Stimulated activated CD8-positive, alpha-beta memory T cell treated with anti-CD3 and anti-CD28 coated beads, Interleukin-12 subunit alpha, Interleukin-12 subunit beta, amount 100 ng/mL, for 24 hours (primary cell): Measurements from ENCODE around the gene SPDYE4.
"Not testable (repeated sequence)": the region's sequence is repeated elsewhere in the genome, so short reads cannot be mapped to it uniquely, and the experiment has no call there.

ENCODE experiments used
- DNase-seq: peaks from one replicate; pipeline ENCODE4 v3.0.0-alpha.2; 2020; ENCODE audit errors: extremely low read depth

Gene SPDYE4

GRCh38 chr17:8758137-8758596 is at the start of gene SPDYE4:
Gene SPDYE4 (minus strand): TSS chr17:8758546. CDS start chr17:8758382, 164 bp downstream.
- DNase-seq = no peak

GRCh38 chr17:8806926-8807550 is 48.7 kb upstream of the SPDYE4 start:
- no peak for DNase-seq

GRCh38 chr17:8806253-8806925 is 48.0 kb upstream of the SPDYE4 start:
- no peak for DNase-seq

- not testable (repeated sequence) for DNase-seq
Measured at GRCh38 chr17:8805396-8805795, 47.0 kb upstream of the SPDYE4 start.

- DNase-seq = no peak
Measured at GRCh38 chr17:8803531-8804420, 45.4 kb upstream of the SPDYE4 start.

- DNase-seq = no peak
Measured at GRCh38 chr17:8801135-8801840, 42.9 kb upstream of the SPDYE4 start.

GRCh38 chr17:8800656-8801055 is 42.3 kb upstream of the SPDYE4 start:
- DNase-seq = no peak

- no peak for DNase-seq
Measured at GRCh38 chr17:8799570-8800212, 41.3 kb upstream of the SPDYE4 start.

- DNase-seq = no peak
Measured at GRCh38 chr17:8798846-8799569, 40.7 kb upstream of the SPDYE4 start, which contains the start of gene MFSD6L. Gene MFSD6L (minus strand): TSS chr17:8799365. CDS start chr17:8799120, 245 bp downstream.

- no peak for DNase-seq
Measured at GRCh38 chr17:8798176-8798845, 40.0 kb upstream of the SPDYE4 start.

- DNase-seq = no peak
Measured at GRCh38 chr17:8797621-8798175, 39.4 kb upstream of the SPDYE4 start.

GRCh38 chr17:8794636-8795035 is 36.3 kb upstream of the SPDYE4 start:
- no peak for DNase-seq

- DNase-seq = no peak
Measured at GRCh38 chr17:8793649-8794048, 35.3 kb upstream of the SPDYE4 start.

GRCh38 chr17:8792646-8793045 is 34.3 kb upstream of the SPDYE4 start:
- DNase-seq = no peak

- DNase-seq = no peak
Measured at GRCh38 chr17:8791910-8792270, 33.5 kb upstream of the SPDYE4 start.

GRCh38 chr17:8791248-8791909 is 33.0 kb upstream of the SPDYE4 start:
- DNase-seq = no peak

GRCh38 chr17:8789743-8790142 is 31.4 kb upstream of the SPDYE4 start:
- no peak for DNase-seq

GRCh38 chr17:8788998-8789397 is 30.7 kb upstream of the SPDYE4 start:
- no peak for DNase-seq
